ENCODE results near the gene DIS3.
"Not testable (repeated sequence)": the region's sequence is repeated elsewhere in the genome, so short reads cannot be mapped to it uniquely, and the experiment has no call there.

Gene DIS3

DNA sequence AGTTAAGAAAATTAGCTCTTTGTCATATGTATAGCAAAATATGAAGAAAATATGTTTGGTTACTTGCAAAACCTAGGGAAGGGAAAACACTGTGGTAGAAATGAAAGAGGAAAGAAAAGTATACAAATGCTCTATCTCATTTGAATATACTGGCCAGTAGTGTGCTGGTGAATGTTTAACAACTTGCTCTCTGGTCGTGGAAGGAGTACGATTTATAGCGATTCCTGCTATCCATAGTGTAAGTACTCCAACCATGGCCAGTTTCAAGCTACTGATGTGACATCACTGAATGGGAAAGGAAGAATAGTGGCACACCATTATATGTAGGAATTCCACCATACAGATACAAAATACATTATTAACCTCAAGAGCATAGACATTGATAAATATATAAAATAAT is 44.7 kb downstream of the DIS3 start:
- intact Hi-C loops (cut with DNase I; ENCODE audit: low total_unique reads) = no loop called here
- H3K4me1 ChIP-seq = no peaks in the 10 kb centered on the region
- H3K27me3 ChIP-seq = no peaks in the 10 kb centered on the region
- H3K4me3 ChIP-seq = no peak overlapping the region
- no peak overlapping the region for H3K27ac ChIP-seq
- H3K36me3 ChIP-seq = peaks cover 6 to 8% (median 7%) of the 10 kb centered on the region in 3 donors
- TF ChIP-seq, protein P1, sequence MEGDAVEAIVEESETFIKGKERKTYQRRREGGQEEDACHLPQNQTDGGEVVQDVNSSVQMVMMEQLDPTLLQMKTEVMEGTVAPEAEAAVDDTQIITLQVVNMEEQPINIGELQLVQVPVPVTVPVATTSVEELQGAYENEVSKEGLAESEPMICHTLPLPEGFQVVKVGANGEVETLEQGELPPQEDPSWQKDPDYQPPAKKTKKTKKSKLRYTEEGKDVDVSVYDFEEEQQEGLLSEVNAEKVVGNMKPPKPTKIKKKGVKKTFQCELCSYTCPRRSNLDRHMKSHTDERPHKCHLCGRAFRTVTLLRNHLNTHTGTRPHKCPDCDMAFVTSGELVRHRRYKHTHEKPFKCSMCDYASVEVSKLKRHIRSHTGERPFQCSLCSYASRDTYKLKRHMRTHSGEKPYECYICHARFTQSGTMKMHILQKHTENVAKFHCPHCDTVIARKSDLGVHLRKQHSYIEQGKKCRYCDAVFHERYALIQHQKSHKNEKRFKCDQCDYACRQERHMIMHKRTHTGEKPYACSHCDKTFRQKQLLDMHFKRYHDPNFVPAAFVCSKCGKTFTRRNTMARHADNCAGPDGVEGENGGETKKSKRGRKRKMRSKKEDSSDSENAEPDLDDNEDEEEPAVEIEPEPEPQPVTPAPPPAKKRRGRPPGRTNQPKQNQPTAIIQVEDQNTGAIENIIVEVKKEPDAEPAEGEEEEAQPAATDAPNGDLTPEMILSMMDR (IDR thresholded peaks at IDR 0.05) = no peak
- DNase-seq = no peak
- no peaks in the 10 kb centered on the region for H3K9me3 ChIP-seq

DNA sequence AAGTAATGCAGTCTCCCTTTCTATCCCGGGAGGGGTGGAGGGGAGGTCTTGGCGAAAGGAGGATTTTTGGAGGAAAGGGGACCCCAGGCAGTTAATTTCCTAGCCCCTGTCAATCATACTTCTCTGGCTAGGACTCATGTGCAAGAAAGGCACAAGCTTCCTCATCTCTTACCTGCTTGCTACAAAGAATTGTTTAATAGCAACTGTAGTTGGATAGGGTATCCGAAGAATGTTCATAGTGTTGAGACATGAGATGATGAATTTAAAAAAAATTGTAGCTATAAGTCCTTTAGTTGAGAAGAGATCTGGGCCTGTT is 53.5 kb downstream of the DIS3 start:
- H3K4me1 ChIP-seq = peaks cover 0 to 22% (median 15%) of the 10 kb centered on the region in 4 donors
- H3K9me3 ChIP-seq = no peaks in the 10 kb centered on the region
- H3K27me3 ChIP-seq = no peaks in the 10 kb centered on the region
- H3K4me3 ChIP-seq = peak overlapping the region; percentile 86 to 91
- no peak for DNase-seq
- peak overlapping the region; percentile 32 to 73 for H3K27ac ChIP-seq
- intact Hi-C loops (cut with DNase I; ENCODE audit: low total_unique reads) = no loop called here
- TF ChIP-seq, protein P1 (IDR thresholded peaks at IDR 0.05) = no peak
- H3K36me3 ChIP-seq = peaks cover 0 to 1% (median 0%) of the 10 kb centered on the region in 3 donors

DNA sequence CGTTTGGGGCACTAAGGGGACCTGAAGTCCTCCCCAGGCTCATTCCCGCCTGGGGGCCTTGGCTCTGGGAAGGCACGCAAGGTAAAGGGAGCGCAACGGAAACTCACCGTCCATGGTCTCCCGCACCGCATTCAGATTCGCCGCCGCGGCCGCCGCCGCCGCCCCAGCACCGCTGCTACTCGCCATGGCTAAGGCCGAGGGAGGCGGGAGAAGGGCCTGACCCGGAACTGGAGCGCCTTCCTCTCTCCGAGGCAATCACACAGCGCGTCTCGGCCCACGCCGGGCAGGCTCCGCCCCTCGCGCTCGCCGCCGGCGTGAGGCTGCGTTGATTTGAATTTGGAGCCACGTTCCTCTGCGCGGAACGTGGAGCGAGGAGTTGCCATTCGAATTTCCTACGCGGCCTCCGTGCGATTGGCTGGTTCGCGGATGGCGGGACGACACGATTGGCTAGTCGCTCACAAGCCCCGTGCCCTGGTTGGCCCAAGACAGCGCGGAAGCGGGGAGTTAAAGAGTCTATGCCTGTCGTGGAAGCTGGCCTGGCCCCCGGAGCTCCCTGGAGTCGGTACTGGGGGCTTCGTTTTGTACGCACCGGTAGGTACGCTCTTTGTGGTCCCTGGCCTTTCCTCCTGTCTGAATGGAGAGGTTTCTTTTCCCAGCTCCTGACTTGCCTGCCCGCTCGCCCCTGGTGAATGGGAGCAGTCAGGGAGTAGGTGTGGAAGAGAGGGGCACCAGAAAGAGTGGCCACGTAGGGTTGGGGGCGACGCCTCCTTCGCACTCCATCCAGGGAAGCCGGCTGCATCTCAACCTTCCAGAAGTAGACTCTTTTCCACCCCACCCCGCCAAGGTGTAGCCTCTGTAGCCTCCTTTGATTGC is 54.0 kb downstream of the DIS3 start, which contains the start of the genes BORA and MZT1:
TSS of gene BORA (plus strand) at position 507 of the 873 bp plus-strand sequence. CDS start 1,018 bp downstream, outside the sequence.
TSS of gene MZT1 (minus strand) at position 213 of the 873 bp plus-strand sequence. CDS start at position 186, 27 bp downstream.
- H3K4me1 ChIP-seq = peaks cover 0 to 22% (median 15%) of the 10 kb centered on the region in 4 donors
- intact Hi-C loops (cut with DNase I; ENCODE audit: low total_unique reads) = loop anchor here (2.0 kb wide), 1 partner anchor 55 kb away; the partner anchor contains the start of gene PIBF1
- no peaks in the 10 kb centered on the region for H3K9me3 ChIP-seq
- TF ChIP-seq, protein P1 (IDR thresholded peaks at IDR 0.05) = no peak
- DNase-seq = peak; percentile 95 to 97
- no peaks in the 10 kb centered on the region for H3K27me3 ChIP-seq
- H3K36me3 ChIP-seq = no peaks in the 10 kb centered on the region
- H3K27ac ChIP-seq = peak within 1 kb of the TSS; percentile 63 to 73
- H3K4me3 ChIP-seq = peak within 1 kb of the TSS; percentile 86 to 91

DNA sequence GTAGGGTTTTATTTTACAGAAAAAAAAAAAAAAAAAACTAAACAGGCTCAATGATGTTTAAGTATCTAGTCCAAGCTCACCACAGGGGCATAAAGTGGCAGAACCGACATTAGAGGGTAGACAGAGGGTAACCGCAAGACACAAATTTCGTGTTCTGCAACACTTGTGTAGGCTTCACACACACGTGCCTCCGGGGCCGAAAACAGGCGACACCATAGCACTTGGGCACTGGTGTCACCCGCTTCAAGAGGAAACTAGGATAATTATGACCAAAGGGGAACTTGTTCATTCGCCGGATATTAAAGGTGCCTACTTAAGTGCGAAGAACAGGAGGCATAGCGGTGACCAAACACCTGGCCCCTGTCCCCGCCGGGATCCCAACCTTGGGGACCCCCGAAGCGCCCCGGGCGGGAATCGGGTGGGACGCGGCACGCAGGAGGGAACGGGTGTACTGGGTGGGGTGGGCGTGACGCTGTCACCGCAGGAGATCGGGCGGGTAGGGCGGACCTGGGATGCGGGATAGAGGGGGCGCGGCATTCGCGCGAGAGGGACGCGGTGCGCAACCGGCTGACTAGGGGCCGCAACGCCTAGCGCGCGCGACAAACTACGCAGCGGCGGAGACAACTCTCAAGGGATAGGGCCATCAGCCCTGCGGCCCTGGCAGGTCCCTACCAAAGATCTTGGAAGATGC is 54.8 kb downstream of the DIS3 start:
- Histone ChIP-seq H3K9me3 (no peaks in the 10 kb centered on the region), H3K36me3 (no peaks in the 10 kb centered on the region), H3K27me3 (no peaks in the 10 kb centered on the region), H3K4me3 (peak overlapping the region; percentile 86 to 91), H3K27ac (peak overlapping the region; percentile 63 to 73), H3K4me1 (peaks cover 0 to 22% (median 15%) of the 10 kb centered on the region in 4 donors)
- TF ChIP-seq, protein P1 (IDR thresholded peaks at IDR 0.05) = no peak
- DNase-seq = peak; percentile 22 to 70
- intact Hi-C loops (cut with DNase I; ENCODE audit: low total_unique reads) = loop anchor here (2.0 kb wide), 1 partner anchor 56 kb away; the partner anchor contains the start of gene PIBF1

DNA sequence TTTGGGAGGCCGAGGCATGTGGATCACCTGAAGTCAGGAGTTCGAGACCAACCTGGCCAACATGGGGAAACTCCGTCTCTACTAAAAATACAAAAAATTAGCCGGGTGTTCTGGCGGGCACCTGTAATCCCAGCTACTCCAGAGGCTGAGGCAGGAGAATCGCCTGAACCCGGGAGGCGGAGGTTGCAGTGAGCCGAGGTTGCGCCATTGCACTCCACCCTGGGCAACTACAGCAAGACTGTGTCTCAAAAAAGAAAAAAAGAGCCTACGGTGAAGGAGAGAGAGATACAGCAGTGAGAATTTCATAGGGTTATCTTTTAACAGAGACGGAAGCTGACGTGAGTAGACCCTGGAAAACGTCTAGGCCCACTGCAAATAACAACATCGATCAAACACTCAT is 55.5 kb downstream of the DIS3 start:
- H3K9me3 ChIP-seq, H3K36me3 ChIP-seq, DNase-seq, H3K27me3 ChIP-seq, H3K27ac ChIP-seq: not testable (repeated sequence)
- intact Hi-C loops (cut with DNase I; ENCODE audit: low total_unique reads) = loop anchor here (2.0 kb wide), 1 partner anchor 57 kb away; the partner anchor contains the start of gene PIBF1
- H3K4me1 ChIP-seq = peaks cover 0 to 22% (median 15%) of the 10 kb centered on the region in 4 donors
- peak overlapping the region; percentile 86 to 91 for H3K4me3 ChIP-seq

Data from tibial artery (tissue), 4 donors.